HepG2 (cell line): ENCODE measurements around the gene TGM1. TPM values are rescaled to one million over a fixed set of nuclear protein-coding genes. Genes with fewer than 3 reads are reported as not detected.

ENCODE experiments used
- ARID3A ChIP-seq: IDR thresholded peaks from 2 replicates; pipeline ENCODE4 v1.6.1; 2012; ENCODE audit warnings: low read depth, low read length, improper control_type of control experiment
- ARID5B ChIP-seq: IDR thresholded peaks from 2 replicates; pipeline ENCODE4 v1.4.0; 2020; ENCODE audit warnings: mild to moderate bottlenecking, missing genetic modification reagents
- GRHL1 ChIP-seq: sonication (generic); formaldehyde crosslinking; conservative IDR thresholded peaks from 2 replicates; pipeline ENCODE4 v1.8.0; 2022; ENCODE audit warnings: missing genetic modification reagents
- HNRNPUL1 ChIP-seq: fragments of 200-400 bp; formaldehyde crosslinking; IDR thresholded peaks from 2 replicates; pipeline ENCODE4 v1.6.1; 2017; ENCODE audit warnings: low read depth, mild to moderate bottlenecking, low read length, moderate library complexity
- MTF1 ChIP-seq: sonication (generic); formaldehyde crosslinking; IDR thresholded peaks from 2 replicates; pipeline ENCODE4 v1.5.0; 2020; ENCODE audit warnings: missing genetic modification reagents
- RFXANK ChIP-seq: IDR thresholded peaks from 2 replicates; pipeline ENCODE4 v1.6.1; 2016
- TBP ChIP-seq: sonication (generic); formaldehyde crosslinking; IDR thresholded peaks from 2 replicates; pipeline ENCODE4 v1.5.0; 2020; ENCODE audit warnings: missing genetic modification reagents
- TOE1 ChIP-seq: sonication (generic); formaldehyde crosslinking; IDR thresholded peaks from 2 replicates; pipeline ENCODE4 v1.4.0; 2020; ENCODE audit warnings: mild to moderate bottlenecking, missing genetic modification reagents
- ZBTB10 ChIP-seq: sonication (generic); formaldehyde crosslinking; IDR thresholded peaks from 2 replicates; pipeline ENCODE4 v1.4.0; 2020; ENCODE audit warnings: missing genetic modification reagents, borderline replicate concordance
- ZFP62 ChIP-seq: sonication (generic); formaldehyde crosslinking; IDR thresholded peaks from 2 replicates; pipeline ENCODE4 v1.4.0; 2020; ENCODE audit warnings: missing genetic modification reagents
- ZNF274 ChIP-seq: sonication (generic); formaldehyde crosslinking; IDR thresholded peaks from 2 replicates; pipeline ENCODE4 v1.5.1; 2020; ENCODE audit warnings: mild to moderate bottlenecking, missing genetic modification reagents
- ZNF75D ChIP-seq: sonication (generic); formaldehyde crosslinking; IDR thresholded peaks from 2 replicates; pipeline ENCODE4 v1.8.1; 2023; ENCODE audit warnings: missing genetic modification reagents, mild to moderate bottlenecking, borderline replicate concordance
- ZNF772 ChIP-seq: sonication (generic); formaldehyde crosslinking; IDR thresholded peaks from 2 replicates; pipeline ENCODE4 v1.5.0; 2020; ENCODE audit warnings: mild to moderate bottlenecking, missing genetic modification reagents
- ZNF83 ChIP-seq: sonication (generic); formaldehyde crosslinking; IDR thresholded peaks from 2 replicates; pipeline ENCODE4 v1.4.0; 2020; ENCODE audit warnings: missing genetic modification reagents, mild to moderate bottlenecking, borderline replicate concordance
- ZSCAN9 ChIP-seq: IDR thresholded peaks from 2 replicates; pipeline ENCODE4 v1.6.1; 2016; ENCODE audit warnings: borderline replicate concordance
- ZXDC ChIP-seq: sonication (generic); formaldehyde crosslinking; IDR thresholded peaks from 2 replicates; pipeline ENCODE4 v1.5.0; 2020; ENCODE audit warnings: mild to moderate bottlenecking, missing genetic modification reagents
- polyA plus RNA-seq, 8 experiments: library from polyadenylated mRNA; depleted of rRNA in 3 of 8; stranded (reverse) in 7 of 8; unstranded in 1 of 8; fragments of >200 nt; fragmentation: Illumina TruSeq in 4 of 8; extraction: Trizol in 4 of 8; gene quantifications; 2 replicates each; pipeline versions ENCODE4 v1.2.1 to v1.2.3, GENCODE V29; 2011 to 2016; ENCODE audit warnings: low read depth in 4 of 8, missing spikeins in 1 of 8, mixed read lengths in 1 of 8; ENCODE audit not compliant: insufficient read depth in 1 of 8
- total RNA-seq, 5 experiments: library from RNA; depleted of rRNA; stranded (reverse); fragments of >200 nt; fragmentation: Illumina TruSeq; extraction: Trizol; gene quantifications; 2 replicates each; pipeline ENCODE4 v1.2.3, GENCODE V29; 2016; ENCODE audit warnings: low read depth in 1 of 5

TGM1 gene
- total and polyA plus RNA-seq, 2 of the 13 experiments (the other 11 are each of a cell fraction or from before 2014, with no cell fraction given) = 3.2 to 10.6 TPM

GRCh38 chr14:24232121-24232644, 30.8 kb downstream of the TGM1 start, which contains the start of gene NEDD8 (continued):
- TF ChIP-seq MTF1 (CRISPR knock-in tag) = no peak
- peak; percentile 96; the same call in 1 of the 2 replicates for TF ChIP-seq TBP
- 0 out of 2 replicates have a peak, but pooled peaks have one; percentile 85 for TF ChIP-seq ZNF274 (CRISPR knock-in tag)
- peak; percentile 99 for TF ChIP-seq ZNF772
- peak; percentile 32; the same call in 1 of the 2 replicates for TF ChIP-seq ZBTB10 (CRISPR knock-in tag)
- peak; percentile 37; the same call in 1 of the 2 replicates for TF ChIP-seq ZNF83 (CRISPR knock-in tag)
- TF ChIP-seq ARID5B (CRISPR knock-in tag) = peak; percentile 43; the same call in 1 of the 2 replicates
- peak; percentile 94; the same call in 1 of the 2 replicates for TF ChIP-seq ZNF75D (CRISPR knock-in tag)
- peak; percentile 72 for TF ChIP-seq TOE1 (CRISPR knock-in tag)
- TF ChIP-seq HNRNPUL1 = no peak
- peak; percentile 4; the same call in 1 of the 2 replicates for TF ChIP-seq ARID3A
- peak; percentile 28; the same call in 1 of the 2 replicates for TF ChIP-seq ZSCAN9 (CRISPR knock-in tag)
- TF ChIP-seq GRHL1 = no peak
- peak; percentile 94 for TF ChIP-seq ZXDC
- TF ChIP-seq RFXANK (CRISPR knock-in tag) = 0 out of 2 replicates have a peak, but pooled peaks have one; percentile 9
- TF ChIP-seq ZFP62 (CRISPR knock-in tag) = 0 out of 2 replicates have a peak, but pooled peaks have one; percentile 89
